Esophagus muscularis mucosa (tissue), 4 donors: Measurements from ENCODE around the gene SUFU.

Experiments used
- CTCF ChIP-seq, 3 experiments: fragments of 200-600 bp in 2 of 3; fragments of 450-650 bp in 1 of 3; sonication (generic) in 2 of 3; IDR thresholded peaks; one replicate each; pipeline ENCODE4 v1.5.1; 2017 to 2019; ENCODE audit warnings: antibody characterized with exemption in 3 of 3, mild to moderate bottlenecking in 2 of 3, moderate library complexity in 1 of 3
- EP300 ChIP-seq: sonication (generic); formaldehyde crosslinking; IDR thresholded peaks from one replicate; pipeline ENCODE4 v1.6.1; 2017; ENCODE audit warnings: antibody characterized with exemption
- POLR2A ChIP-seq: fragments of 450-650 bp; IDR thresholded peaks from one replicate; pipeline ENCODE4 v1.6.1; 2017; ENCODE audit warnings: antibody characterized with exemption, moderate library complexity, mild to moderate bottlenecking, low read depth
- POLR2AphosphoS5 ChIP-seq, 2 donors: sonication (generic); formaldehyde crosslinking; IDR thresholded peaks; one replicate each; pipeline ENCODE4 v1.6.1; 2017; ENCODE audit warnings: antibody characterized with exemption in 2 of 2

GRCh38 chr10:102635377-102635776 is 131.6 kb downstream of the SUFU start:
- TF ChIP-seq POLR2A: no peak
- no peak for TF ChIP-seq CTCF (IDR thresholded peaks at IDR 0.05)
- TF ChIP-seq EP300: no peak
- TF ChIP-seq POLR2AphosphoS5 (IDR thresholded peaks at IDR 0.05): no peak
